SK-N-SH treated with all-trans-retinoic acid at 6 μM for 48 hours (cell line): ENCODE measurements around the gene MTHFD2L.

ENCODE experiments used
- BACH2 ChIP-seq: fragments of 250-450 bp; sonication (Bioruptor Pico); IDR thresholded peaks from 2 replicates; pipeline ENCODE4 v1.9.0; 2021; ENCODE audit warnings: mild to moderate bottlenecking, borderline replicate concordance
- CSDC2 ChIP-seq: fragments of 250-450 bp; sonication (Bioruptor Pico); IDR thresholded peaks from 2 replicates; pipeline ENCODE4 v1.5.0; 2020; ENCODE audit warnings: mild to moderate bottlenecking, moderate library complexity
- GLIS3 ChIP-seq: fragments of 250-450 bp; sonication (Bioruptor Pico); IDR thresholded peaks from 2 replicates; pipeline ENCODE4 v1.5.0; 2020; ENCODE audit warnings: mild to moderate bottlenecking, moderate library complexity
- RARB ChIP-seq: fragments of 250-450 bp; sonication (Bioruptor Pico); IDR thresholded peaks from 2 replicates; pipeline ENCODE4 v1.8.0; 2021; ENCODE audit warnings: mild to moderate bottlenecking, moderate library complexity
- TOX ChIP-seq: fragments of 250-450 bp; sonication (Bioruptor Pico); IDR thresholded peaks from 2 replicates; pipeline ENCODE4 v1.8.0; 2021; ENCODE audit warnings: mild to moderate bottlenecking, moderate library complexity, borderline replicate concordance
- ZFP3 ChIP-seq: fragments of 250-450 bp; sonication (Bioruptor Pico); IDR thresholded peaks from 2 replicates; pipeline ENCODE4 v1.5.0; 2020; ENCODE audit warnings: mild to moderate bottlenecking, moderate library complexity
- ZFP30 ChIP-seq: fragments of 450-650 bp; formaldehyde crosslinking; IDR thresholded peaks from 2 replicates; pipeline ENCODE4 v1.5.0; 2022; ENCODE audit warnings: mild to moderate bottlenecking, moderate library complexity

GRCh38 chr4:74127745-74128144, 30.2 kb upstream of the MTHFD2L start:
- TF ChIP-seq CSDC2 (CRISPR knock-in tag) (no peak), RARB (no peak), TOX (CRISPR knock-in tag) (no peak), ZFP3 (CRISPR knock-in tag) (no peak), ZFP30 (CRISPR knock-in tag) (no peak), BACH2 (CRISPR knock-in tag) (no peak), GLIS3 (CRISPR knock-in tag) (no peak)
